Lung (tissue), 12 donors: ENCODE data around the gene TEX13A. TPM values are rescaled to one million over a fixed set of nuclear protein-coding genes. Genes with fewer than 3 reads are reported as not detected.

Source experiments
- ATAC-seq: fragments of 200-7000 bp; cut with Tn5 transposase; one replicate; pipeline ENCODE4 v1.9.1; 2020; ENCODE audit warnings: moderate number of reproducible peaks; ENCODE audit not compliant: insufficient read depth, low FRiP score
- DNase-seq, 3 donors: peaks; one replicate each; pipeline ENCODE4 v3.0.0-alpha.2; 2013 to 2017
- H3K27ac ChIP-seq, 2 donors: one replicate each; pipeline ENCODE4 v1.5.1; 2013; ENCODE audit warnings: mild to moderate bottlenecking in 2 of 2, moderate library complexity in 2 of 2, control low read depth in 1 of 2, inconsistent platforms in 1 of 2, low read depth in 1 of 2, low read length in 1 of 2
- H3K27me3 ChIP-seq, 3 donors: one replicate each; pipeline ENCODE4 v1.5.1; 2013; ENCODE audit warnings: low read length in 2 of 3; ENCODE audit not compliant: control insufficient read depth in 3 of 3, insufficient read depth in 3 of 3
- H3K36me3 ChIP-seq, 4 donors: one replicate each; pipeline ENCODE4 v1.5.1; 2013; ENCODE audit warnings: low read length in 4 of 4, mild to moderate bottlenecking in 1 of 4, moderate library complexity in 1 of 4; ENCODE audit not compliant: control insufficient read depth in 4 of 4, insufficient read depth in 4 of 4
- H3K4me1 ChIP-seq, 5 donors: one replicate each; pipeline ENCODE4 v1.5.1; 2013; ENCODE audit warnings: low read length in 5 of 5, mild to moderate bottlenecking in 2 of 5, moderate library complexity in 1 of 5; ENCODE audit not compliant: control insufficient read depth in 5 of 5, insufficient read depth in 5 of 5
- H3K4me3 ChIP-seq: one replicate; pipeline ENCODE4 v1.5.1; 2013; ENCODE audit warnings: mild to moderate bottlenecking, control low read depth, moderate library complexity
- H3K9ac ChIP-seq, 2 donors: one replicate each; pipeline ENCODE4 v1.5.1; 2013; ENCODE audit warnings: low read length in 2 of 2, control low read depth in 1 of 2; ENCODE audit not compliant: insufficient read depth in 1 of 2
- H3K9me3 ChIP-seq, 4 donors: one replicate each; pipeline ENCODE4 v1.5.1; 2013; ENCODE audit warnings: low read length in 3 of 4, mild to moderate bottlenecking in 1 of 4, moderate library complexity in 1 of 4; ENCODE audit not compliant: control insufficient read depth in 4 of 4, insufficient read depth in 3 of 4
- WGBS, 2 donors: extraction: QIAGEN DNeasy Blood & Tissue Kit; methylation state at CpG; one replicate each; pipeline ENCODE4 v1.1.7; 2013; 5-methylcytosine and 5-hydroxymethylcytosine counted together
- polyA plus RNA-seq, 2 donors: library from polyadenylated mRNA; stranded (reverse); fragments of 200-250 nt; gene quantifications; one replicate each; pipeline ENCODE4 v1.2.1, GENCODE V29; 2013
- total RNA-seq, 2 donors: library from RNA; depleted of rRNA in 1 of 2; stranded (reverse); fragments of >200 nt in 1 of 2; gene quantifications; one replicate each; pipeline ENCODE4 v1.2.1, GENCODE V29; 2014 to 2021
- TF ChIP-seq, protein P1 (sequence below): IDR thresholded peaks from 2 replicates; pipeline ENCODE4 v1.5.1; 2012; ENCODE audit warnings: mild to moderate bottlenecking; ENCODE audit errors: control extremely low read depth, extremely low read depth
- donor health status: control.
- donor health status: control.
- donor health status: Bipolar disorder and iron deficiency.
- donor health status: healthy.
- donor health status: DM: yes; HTN: yes; CAD: no.

TEX13A gene
- total and polyA plus RNA-seq, 4 donors, result not detected

DNA sequence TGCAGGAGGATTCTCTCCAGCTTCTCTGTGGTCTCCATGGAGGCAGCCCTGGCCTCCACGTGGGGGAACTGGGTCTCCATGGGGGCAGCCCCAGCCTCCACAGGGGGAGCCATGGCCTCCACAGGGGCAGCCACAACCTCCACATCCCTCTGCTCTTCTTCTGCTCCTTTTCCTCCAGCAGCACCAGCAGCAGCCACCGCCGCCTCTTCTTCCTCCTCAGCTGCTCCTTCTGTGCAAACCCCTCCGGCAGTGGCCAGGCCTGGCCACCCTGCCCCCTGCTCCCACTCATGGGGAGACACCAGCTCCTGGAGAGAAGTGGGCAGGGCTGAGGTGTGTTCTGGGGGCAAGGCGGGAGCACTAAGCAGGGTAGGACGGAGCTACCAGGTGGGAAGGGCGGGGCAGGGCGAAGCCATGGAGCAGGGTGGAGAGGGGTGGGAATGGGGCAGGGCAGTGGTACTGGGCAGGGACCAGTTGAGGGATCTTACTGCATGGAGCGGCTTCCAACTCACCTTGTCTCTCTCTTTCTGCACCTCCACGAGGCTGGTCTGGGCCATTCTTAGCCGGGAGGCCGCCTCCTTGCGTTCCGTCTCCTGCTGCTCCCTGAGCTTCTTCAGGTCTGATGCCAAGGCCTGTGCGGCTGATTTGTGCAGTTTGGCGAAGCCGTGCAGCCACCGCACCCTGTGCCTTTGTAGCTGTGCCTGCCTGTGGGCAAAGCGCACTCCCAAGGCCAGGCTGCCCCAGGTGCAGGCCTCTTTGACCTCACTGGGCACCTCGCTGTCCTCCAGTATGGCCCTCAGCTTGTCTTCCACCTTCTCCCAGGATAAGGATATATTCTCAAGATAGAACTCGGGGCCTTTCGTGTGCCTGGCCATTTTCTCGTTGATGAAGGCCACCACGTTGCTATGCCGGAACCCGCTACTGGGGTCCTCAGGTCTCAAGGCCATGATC, 766 bp downstream of the TEX13A start:
- H3K4me3 ChIP-seq, result no peak overlapping the region
- H3K27me3 ChIP-seq, result peaks cover 0 to 25% (median 3%) of the 10 kb centered on the region in 3 donors
- 89 to 95% methylated on average over 19 to 26 of the region's 26 CpGs for WGBS, 2 donors
- DNase-seq (no peak), ATAC-seq (peak; percentile 27)
- no peak overlapping the region for H3K27ac ChIP-seq
- TF ChIP-seq, protein P1, sequence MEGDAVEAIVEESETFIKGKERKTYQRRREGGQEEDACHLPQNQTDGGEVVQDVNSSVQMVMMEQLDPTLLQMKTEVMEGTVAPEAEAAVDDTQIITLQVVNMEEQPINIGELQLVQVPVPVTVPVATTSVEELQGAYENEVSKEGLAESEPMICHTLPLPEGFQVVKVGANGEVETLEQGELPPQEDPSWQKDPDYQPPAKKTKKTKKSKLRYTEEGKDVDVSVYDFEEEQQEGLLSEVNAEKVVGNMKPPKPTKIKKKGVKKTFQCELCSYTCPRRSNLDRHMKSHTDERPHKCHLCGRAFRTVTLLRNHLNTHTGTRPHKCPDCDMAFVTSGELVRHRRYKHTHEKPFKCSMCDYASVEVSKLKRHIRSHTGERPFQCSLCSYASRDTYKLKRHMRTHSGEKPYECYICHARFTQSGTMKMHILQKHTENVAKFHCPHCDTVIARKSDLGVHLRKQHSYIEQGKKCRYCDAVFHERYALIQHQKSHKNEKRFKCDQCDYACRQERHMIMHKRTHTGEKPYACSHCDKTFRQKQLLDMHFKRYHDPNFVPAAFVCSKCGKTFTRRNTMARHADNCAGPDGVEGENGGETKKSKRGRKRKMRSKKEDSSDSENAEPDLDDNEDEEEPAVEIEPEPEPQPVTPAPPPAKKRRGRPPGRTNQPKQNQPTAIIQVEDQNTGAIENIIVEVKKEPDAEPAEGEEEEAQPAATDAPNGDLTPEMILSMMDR, result no peak
- H3K36me3 ChIP-seq, result no peaks in the 10 kb centered on the region
- H3K9me3 ChIP-seq, result peaks cover 0 to 10% (median 0%) of the 10 kb centered on the region in 4 donors
- no peak overlapping the region for H3K9ac ChIP-seq
- no peaks in the 10 kb centered on the region for H3K4me1 ChIP-seq

DNA sequence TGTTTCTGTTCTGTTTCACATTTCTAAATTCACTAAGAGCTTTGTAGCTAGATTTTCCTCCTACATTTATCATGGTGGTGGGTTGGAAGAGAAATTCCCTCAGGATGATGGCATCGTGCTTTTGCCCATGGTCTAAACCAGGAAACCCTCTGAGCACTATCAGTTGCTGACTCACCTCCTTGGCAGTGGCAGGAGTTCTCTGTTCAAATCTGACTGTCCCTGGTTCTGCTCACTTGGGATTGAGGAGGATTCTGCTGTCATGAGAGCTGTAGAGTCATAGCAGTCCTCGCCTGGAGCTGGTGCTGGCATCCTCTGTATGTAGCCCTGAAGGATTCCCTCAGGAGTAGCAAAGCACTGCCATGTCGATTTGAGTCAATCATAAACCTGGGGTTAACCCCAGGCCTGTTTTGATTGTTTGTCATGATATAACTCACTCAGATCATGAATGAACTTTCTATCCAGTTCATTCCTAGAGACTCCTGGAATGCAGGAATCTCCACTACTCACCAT, 9.4 kb downstream of the TEX13A start:
- 77 to 94% methylated on average over 3 of the region's 3 CpGs for WGBS, 2 donors
- Histone ChIP-seq H3K27me3 (peaks cover 0 to 5% (median 4%) of the 10 kb centered on the region in 3 donors), H3K4me1 (no peaks in the 10 kb centered on the region), H3K9me3 (peaks cover 0 to 8% (median 0%) of the 10 kb centered on the region in 4 donors), H3K9ac (no peak overlapping the region), H3K4me3 (no peak overlapping the region), H3K36me3 (no peaks in the 10 kb centered on the region), H3K27ac (no peak overlapping the region)
- ATAC-seq (no peak), DNase-seq (no peak)
- TF ChIP-seq, protein P1, result no peak

DNA sequence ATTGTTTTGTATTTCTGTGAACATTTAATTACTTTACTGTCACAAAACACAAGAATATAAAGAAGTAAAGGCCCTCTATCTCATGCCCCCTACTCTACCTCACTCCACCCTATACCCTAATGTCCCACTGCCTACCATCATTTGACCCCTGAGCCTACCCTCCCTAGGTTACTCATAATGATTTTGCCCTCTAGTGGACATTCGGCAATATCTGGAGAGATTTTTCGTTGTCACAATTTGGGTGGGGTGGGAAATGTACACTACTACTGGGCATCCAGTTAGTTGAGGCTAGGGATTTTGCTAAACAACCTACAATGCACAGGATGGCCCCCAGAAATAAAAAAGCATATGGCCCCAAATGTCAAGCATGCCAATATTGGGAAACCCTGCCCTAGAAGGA, 10.2 kb downstream of the TEX13A start:
- Histone ChIP-seq H3K36me3 (no peaks in the 10 kb centered on the region), H3K9ac (no peak overlapping the region), H3K27me3 (peaks cover 0 to 7% (median 7%) of the 10 kb centered on the region in 3 donors), H3K4me1 (no peaks in the 10 kb centered on the region), H3K9me3 (peaks cover 0 to 8% (median 0%) of the 10 kb centered on the region in 4 donors), H3K27ac (no peak overlapping the region), H3K4me3 (no peak overlapping the region)
- no peak for ATAC-seq
- WGBS, 2 donors, result 73 to 89% methylated on average over 2 of the region's 2 CpGs
- no peak for DNase-seq
- TF ChIP-seq, protein P1, result no peak
